Measurements from ENCODE around the gene TNIP1.
A peak's percentile ranks its signal among the peaks of the same experiment; 100 is the strongest.

The TNIP1 gene

GRCh38 chr5:151105561-151105960 lies 24.7 kb upstream of the TNIP1 start:
- DNase-seq = no peak

DNA sequence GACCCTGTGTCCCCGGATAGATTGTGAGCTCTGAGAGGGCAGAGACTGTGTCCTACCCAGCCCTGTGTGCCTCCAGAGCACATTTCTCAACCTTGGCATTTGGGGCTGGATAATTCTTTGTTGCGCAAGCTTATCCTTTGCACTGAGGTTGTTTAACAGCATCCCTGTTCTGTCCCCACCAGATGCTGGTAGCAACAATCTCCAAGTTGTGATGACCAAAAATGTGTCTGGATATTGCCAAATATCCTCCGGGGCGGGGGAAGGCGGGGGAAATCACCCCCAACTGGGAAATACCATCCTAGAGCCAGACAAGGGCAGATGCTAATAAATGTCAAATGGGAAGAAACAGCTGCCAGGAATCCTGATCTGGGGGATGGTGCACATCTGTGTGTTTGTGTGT lies 24.0 kb upstream of the TNIP1 start:
- DNase-seq = no peak

- DNase-seq = no peak
These were observed 20.9 kb upstream of the TNIP1 start for GRCh38 chr5:151101746-151102145.

- no peak for DNase-seq
These were observed 20.3 kb upstream of the TNIP1 start for GRCh38 chr5:151101151-151101550.

DNA sequence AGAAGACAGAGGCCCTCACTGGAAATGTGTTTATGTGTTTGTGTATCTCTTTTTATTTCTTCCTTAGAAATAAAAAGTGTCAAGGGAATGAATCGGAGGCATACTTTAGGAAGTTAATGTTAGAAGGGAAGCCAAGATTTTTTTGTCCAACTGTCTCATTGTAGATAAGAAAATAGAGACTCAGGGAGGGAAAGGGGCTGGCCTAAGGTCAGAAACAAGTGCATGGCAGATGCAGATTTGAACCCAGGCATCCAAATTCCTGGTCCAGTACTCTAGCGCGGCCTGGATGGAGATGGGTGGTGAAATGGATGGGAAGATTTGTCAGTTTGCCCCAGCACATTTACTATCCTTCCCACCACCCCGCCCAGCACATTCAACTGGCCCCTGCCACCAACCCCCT lies 19.8 kb upstream of the TNIP1 start:
- DNase-seq = no peak

GRCh38 chr5:151098768-151099121 lies 17.9 kb upstream of the TNIP1 start:
- no peak for DNase-seq

GRCh38 chr5:151097820-151098767 lies 17.3 kb upstream of the TNIP1 start:
- no peak for DNase-seq

DNA sequence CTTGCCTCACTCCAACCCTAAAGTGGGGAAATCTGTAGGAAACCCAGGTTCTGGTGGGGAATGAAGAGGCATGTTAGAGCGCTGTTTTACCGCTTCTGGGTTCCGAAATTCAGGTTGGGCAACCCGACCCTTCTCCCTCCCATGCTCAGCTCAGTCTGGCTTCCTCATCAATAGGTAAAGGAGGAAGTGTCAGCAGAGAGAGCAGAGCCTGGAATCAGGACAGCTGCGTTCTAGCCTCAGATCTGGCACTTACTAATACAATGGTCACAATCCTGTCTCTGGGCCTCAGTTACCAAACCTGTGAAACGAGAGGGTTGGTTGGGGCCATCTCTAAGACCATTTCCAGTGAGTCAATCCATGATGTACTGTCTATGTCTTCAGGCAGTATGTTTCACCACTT lies 16.2 kb upstream of the TNIP1 start:
- DNase-seq = no peak

DNA sequence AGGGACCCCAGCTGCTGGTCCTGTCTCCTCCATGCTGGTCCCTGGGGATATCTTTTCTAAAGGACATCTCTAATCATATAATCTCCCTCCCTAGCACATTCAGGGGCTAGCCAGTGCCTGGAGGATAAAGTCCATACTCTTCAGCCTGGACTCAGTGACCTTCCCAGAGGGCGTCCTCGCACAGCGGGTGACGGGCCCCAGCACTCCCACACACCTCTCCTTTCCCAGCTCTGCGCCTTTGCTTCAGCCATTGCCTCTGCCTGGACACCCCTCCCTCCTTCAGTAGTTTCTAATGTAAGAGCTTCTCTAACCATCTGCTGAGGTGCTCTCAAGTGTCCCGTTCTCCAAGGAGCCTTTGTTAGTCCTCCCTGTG lies 15.2 kb upstream of the TNIP1 start:
- DNase-seq = no peak

- DNase-seq = no peak
These were observed 14.6 kb upstream of the TNIP1 start for GRCh38 chr5:151095341-151096000.

DNA sequence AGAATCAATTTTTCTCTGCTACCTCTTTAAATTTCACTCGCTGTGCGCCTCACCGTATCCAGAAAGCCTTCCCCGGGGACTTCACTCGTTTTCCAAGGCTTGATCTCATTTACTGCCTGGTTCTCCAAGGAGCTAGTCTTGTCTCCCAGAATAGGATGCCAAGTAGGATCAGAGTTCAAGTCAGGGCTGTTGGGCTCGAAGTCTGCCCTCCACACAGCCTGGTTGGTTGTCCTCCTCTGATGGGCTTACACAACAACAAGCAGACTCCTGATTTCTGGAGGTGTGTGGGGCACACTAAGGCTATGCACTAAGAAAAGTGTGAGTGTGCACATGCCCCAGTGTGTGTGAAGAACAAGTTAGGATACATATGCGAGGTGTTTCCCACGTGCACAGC lies 14.0 kb upstream of the TNIP1 start:
- DNase-seq = no peak

DNA sequence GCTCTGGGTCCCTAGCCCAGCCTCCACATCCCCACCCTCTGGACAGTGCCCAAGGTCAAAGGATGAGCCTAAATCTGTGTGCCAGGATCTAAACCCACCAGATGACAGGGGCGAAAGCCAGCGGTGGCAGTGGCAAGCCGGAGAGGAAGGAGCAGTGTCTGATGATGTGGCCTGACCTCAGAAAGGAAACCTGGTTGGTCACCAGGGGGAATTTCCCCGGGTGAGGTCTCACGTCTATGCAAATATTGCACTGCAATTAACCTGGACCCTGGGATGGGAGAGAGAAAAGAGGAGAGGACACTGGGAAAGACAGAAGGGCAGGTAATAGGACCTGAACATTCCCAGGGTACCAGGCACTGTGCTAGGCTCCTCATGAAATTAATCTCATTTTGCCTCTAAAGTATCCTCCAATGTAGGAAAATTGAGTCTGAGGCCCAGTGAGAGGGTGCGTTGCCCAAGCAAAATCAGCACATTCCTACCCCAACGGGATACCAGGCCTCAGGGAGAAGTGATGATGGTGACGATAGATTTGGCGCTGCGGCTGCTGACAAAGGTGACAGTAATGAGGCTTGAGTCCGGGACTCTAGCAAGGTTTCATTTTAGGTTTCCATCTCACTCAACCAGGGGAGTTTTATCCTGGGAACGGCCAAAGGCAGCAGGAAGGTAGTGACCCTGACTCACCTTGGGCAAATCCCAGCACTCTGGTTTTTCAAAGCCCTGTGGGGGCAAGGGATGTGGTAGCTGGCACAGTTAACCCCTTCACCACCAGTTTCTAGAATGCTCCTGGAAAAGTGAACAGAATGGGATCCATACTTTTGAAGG lies 13.4 kb upstream of the TNIP1 start:
- no peak for DNase-seq

DNA sequence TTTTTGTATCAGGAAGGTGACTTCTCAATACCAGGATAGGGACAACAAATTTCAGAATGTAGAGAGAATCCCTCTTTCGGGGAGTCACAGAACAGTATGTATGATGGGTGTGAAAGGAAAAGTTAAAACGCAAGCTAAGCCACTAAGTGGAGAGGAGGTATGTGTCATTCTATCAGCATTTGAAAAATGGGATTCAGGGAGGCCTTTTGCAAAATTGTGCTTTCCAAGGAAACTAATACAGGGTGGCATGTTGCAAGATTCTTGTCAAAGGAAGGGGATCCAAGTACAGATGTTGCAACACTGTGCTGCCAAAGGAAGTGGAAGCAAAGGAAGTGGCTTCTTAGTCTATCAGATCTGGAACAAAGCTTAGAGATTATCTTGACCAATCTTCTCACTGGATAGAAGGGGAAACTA lies 12.6 kb upstream of the TNIP1 start:
- no peak for DNase-seq

GRCh38 chr5:151092762-151093161 lies 11.9 kb upstream of the TNIP1 start:
- no peak for DNase-seq

GRCh38 chr5:151089726-151090125 lies 8.9 kb upstream of the TNIP1 start:
- no peak for DNase-seq

- no peak for DNase-seq
These were observed 8.2 kb upstream of the TNIP1 start for GRCh38 chr5:151088986-151089385.

DNA sequence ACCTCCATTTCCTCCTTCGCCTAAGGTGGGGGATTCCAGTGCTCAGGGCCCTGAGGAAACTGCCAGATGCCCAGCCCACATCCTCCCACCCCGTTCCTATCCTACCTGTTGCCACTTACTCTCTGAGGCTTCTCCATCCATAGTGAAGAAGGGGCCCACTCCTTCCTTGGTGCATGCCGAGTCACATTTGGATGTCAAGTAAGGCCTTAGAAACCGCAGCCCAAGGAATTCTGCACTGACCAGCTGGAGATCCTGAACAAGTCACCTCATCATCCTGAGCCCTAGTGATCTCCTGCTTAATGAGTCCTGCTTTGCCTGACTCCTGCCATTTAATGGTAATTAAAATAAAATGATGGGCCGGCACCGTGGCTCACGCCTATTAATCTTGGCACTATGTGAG lies 6.7 kb upstream of the TNIP1 start:
- DNase-seq = no peak

DNA sequence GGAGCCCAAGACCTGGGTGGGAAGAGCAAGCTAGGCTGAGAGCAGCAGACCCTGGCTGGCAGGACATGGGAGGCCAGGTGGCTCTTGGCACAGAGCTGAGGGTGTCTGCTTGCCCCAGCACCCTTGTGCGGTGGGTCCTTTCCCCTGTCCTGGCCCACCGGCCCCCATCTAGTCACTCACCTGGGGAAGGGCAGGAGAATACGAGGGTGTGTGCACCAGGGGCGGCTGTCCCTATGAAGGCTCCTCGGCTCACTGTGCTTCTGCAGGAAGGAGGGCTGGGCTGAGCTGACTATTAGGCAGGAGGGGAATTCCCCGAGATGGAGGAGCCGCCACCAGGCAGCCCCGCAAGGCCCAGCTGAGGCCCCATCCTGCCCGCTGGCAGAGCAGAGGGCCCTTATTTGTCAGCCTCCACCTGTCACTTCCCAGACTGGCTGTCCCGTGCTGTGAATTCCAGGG lies 6.1 kb upstream of the TNIP1 start:
- DNase-seq = peak; percentile 65

DNA sequence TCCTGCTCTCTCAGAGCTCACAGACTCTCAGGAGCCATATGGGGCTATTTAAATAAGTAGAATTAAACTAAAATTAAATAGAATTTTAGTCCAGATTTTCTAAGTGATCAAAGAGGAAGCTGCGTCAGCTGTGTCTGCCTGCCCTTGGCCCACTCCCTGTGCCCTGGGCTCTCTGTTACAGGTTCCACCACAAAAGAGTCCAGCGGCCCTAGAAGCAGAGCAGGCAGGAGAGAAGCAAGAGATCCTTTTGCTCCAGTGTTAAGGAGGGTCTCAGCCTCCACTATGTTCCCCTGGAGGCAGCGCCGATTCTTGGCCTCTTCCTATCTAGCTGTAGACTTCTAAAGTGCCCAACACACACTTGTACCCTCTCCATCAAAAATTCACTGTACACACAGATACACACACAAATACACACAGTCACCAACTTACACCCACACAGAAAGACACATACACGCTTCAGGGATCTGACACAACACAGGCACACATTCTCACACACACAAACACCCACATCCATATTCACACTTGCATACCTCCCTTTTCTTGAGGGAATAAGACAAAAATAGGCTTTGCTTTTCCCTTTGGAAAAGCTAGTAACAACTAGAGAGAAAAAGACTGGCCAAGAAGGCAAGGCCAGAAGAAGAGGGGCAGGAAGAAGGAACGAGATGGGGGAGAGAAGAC lies 5.5 kb upstream of the TNIP1 start:
- DNase-seq = no peak

DNA sequence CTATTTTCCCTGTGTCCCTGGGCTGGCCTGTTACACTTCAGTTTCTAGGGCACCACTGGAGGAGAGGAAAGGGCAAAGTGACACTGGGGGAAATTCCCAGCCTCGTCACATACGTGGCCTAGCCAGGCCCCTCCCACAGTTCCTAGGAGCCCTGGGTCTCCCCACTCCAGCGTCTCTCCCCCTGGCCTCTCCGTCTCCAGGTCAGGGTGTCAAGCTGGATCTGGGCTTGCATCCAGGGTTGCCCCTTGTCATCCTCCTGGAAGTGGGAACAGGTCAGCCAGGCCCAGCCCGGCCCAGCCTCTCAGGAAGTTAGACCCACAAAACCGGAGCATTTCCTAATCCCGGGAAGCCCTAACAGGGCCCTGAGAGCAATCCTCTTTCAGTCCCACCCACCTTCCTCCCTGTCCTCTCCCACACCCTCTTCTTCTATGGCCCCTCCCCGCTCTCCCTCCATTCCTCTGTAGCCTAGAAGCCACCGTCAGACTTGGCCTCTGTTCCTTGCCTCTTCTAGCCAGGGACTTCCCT lies 4.7 kb upstream of the TNIP1 start:
- no peak for DNase-seq

GRCh38 chr5:151084363-151084762 lies 3.5 kb upstream of the TNIP1 start:
- no peak for DNase-seq

- peak; percentile 65 for DNase-seq
These were observed 2.3 kb upstream of the TNIP1 start for GRCh38 chr5:151083081-151083676.
